A549 (cell line): Measurements from ENCODE around the gene LRRC3.

Experiments
- CBX8 ChIP-seq: fragments of 200-600 bp; sonication (generic); IDR thresholded peaks from 2 replicates; pipeline ENCODE4 v1.6.1; 2016
- CTCF ChIP-seq: fragments of >200 bp; sonication (Bioruptor Twin); formaldehyde crosslinking; IDR thresholded peaks from 3 replicates; pipeline ENCODE4 v1.5.1; 2016
- PHF8 ChIP-seq: fragments of 200-600 bp; sonication (generic); IDR thresholded peaks from 2 replicates; pipeline ENCODE4 v1.6.1; 2016; ENCODE audit warnings: low read depth, mild to moderate bottlenecking, antibody characterized with exemption, moderate library complexity, borderline replicate concordance
- POLR2A ChIP-seq: IDR thresholded peaks from 2 replicates; pipeline ENCODE4 v1.6.1; 2012; ENCODE audit warnings: mild to moderate bottlenecking, low read length
- POLR2AphosphoS2 ChIP-seq: conservative IDR thresholded peaks from 2 replicates; pipeline ENCODE4 v1.6.1; 2012; ENCODE audit warnings: low read length, improper control_type of control experiment, inconsistent platforms
- RCOR1 ChIP-seq: fragments of 150-350 bp; IDR thresholded peaks from 2 replicates; pipeline ENCODE4 v1.6.1; 2014; ENCODE audit warnings: antibody characterized with exemption, low read length, low read depth
- REST ChIP-seq: fragments of 200-600 bp; sonication (generic); IDR thresholded peaks from 2 replicates; pipeline ENCODE4 v1.6.1; 2016; ENCODE audit warnings: antibody characterized with exemption, mild to moderate bottlenecking, moderate library complexity

DNA sequence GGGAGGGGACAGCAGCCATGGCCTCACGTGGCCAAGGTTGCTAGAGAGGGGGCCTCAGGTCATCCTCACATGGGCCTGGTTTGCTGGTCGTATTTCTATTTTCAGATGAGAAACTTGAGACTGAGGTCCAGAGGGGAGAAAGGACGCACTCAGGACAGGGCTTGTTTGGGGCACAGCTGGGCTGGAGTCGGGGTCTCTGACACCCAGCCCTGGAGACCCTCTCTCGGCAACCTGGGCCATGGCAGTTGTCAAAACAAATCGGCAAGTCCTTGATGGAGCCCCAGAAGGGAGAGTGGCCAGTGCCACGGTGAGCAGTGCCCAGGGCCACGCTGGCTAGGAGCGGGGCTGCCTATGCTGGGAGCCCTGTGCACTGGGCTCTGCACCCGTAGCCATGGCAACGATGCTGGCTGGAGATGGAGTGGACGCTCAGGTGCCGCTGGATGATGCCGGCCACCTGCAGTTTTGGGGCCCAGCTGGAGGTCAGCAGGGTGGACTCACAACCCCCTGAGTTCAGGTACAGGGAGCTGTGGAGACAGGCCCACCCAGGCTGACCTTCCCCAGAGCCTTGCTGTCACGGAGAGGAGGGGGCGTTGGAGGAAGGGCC, 11.1 kb downstream of the LRRC3 start:
- TF ChIP-seq CTCF (no peak), RCOR1 (no peak), POLR2A (no peak), PHF8 (no peak), POLR2AphosphoS2 (no peak), REST (no peak), CBX8 (no peak)
